ENCODE results near the gene PMFBP1.

The PMFBP1 gene

DNA sequence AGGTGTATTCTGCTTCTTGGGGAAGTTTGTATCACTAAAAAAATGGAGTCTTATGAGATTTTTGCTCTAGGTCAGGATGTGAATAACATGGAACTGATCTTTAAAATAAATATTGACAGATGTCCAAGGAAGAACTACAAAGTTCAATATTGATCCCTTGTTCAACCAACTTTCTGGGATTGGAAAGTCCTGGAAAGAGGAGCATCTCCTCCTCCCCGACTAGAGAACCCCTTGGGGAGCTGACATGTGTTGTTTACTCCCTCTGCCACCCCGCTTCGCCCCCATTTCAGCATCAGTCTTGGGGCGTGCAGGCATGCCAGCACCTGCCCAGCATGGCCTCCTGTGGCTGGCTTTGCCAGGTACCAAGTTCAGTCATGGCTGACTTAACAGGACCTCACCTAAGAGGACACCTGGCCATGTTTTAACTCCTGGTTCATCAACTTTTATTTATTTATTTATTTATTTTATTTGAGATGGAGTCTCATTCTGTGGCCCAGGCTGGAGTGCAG lies 33.8 kb downstream of the PMFBP1 start:
- in situ Hi-C loops (cut with HindIII; ENCODE audit: low sequenced_read_pairs) = no loop called here

DNA sequence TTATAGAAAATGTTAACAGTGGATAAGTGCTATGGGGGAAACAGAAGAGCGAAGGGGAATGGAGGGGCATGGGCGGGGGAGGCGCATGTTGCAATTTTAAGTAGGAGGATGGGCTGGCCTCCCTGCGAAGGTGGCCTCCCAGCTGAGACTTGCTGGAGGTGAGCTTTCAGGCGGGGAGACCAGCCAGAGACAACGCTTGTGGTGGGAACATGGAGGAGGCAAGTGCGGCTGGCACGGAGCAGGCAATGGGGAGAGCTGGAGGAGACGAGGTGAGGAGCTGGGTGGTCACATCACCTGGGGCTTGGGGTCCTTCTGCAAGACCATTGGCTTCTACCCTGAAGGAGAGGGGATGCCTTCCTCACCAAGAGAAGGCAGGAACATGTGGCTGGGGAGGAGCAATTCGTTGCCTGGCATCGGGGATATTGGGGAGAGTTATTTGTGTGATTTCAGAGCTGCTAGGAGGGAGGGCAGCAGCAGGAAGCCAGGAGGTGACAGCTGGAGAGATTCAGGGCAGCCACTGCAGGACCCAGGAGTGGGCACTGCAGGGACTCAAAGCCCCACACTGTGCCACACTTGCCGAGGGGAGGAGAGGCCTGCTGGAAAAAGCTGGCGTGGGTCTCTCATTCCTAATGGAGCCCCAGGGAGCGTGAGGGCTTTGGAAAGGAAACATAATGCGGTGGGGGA lies 34.4 kb downstream of the PMFBP1 start:
- in situ Hi-C loops (cut with HindIII; ENCODE audit: low sequenced_read_pairs) = no loop called here

DNA sequence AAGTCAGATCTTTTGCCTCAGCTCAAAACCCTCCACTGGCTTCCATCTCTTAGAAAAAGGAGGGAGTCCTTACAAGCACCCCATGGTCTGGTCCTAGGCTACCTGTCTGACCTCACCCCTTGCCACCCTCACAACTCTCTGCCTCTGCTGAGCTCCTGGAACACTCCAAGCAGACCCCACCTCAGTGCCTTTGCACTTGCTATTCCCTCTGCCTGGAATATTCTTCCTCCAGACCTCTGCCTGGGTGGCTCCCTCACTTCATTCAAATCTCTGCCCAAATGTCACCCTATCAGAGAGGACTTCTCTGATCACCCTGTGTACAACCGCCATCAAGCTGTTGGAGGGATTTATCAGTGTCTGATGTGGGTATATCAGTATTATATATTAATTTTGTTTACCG lies 37.4 kb downstream of the PMFBP1 start:
- in situ Hi-C loops (cut with HindIII; ENCODE audit: low sequenced_read_pairs) = no loop called here

DNA sequence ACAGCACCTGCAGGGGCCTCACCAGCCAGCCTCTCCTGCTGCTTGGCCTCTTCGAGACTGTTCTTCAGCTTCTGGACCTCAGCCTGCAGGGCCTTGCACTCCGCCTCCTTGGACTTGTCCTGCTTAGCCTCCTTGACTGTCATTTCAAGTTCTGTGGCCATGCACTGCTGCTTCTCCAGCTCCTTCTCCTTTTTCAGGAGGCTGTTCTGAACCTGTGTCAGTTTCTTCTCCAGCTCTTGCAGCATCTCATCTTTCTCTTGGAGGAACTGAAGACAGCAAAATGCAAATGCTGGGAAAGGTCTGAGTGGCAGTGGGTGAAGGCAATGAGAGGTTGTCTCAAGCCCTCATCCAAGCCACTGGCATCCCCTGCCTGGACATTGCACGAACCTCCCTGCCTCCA lies 39.2 kb downstream of the PMFBP1 start:
- in situ Hi-C loops (cut with HindIII; ENCODE audit: low sequenced_read_pairs) = no loop called here

DNA sequence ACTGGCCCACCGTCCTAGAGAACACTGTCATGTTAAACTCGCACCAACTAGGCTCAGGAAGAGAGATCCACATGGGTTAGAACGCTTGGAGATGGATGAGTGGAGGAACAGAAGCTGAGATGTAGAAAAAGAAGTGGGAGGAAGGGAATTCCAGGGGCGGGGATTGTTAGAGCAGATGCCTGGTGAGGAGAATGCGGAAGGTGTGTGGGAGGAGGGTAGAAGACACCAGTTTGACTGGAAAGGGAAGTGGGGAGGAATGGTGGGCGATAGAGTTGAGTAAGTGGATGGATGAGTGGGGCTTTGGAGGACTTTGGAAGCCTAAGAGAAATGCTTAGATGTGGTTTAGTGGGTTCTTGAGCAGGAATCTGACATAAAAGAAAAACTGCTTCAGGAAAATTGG lies 40.9 kb downstream of the PMFBP1 start:
- in situ Hi-C loops (cut with HindIII; ENCODE audit: low sequenced_read_pairs) = no loop called here

DNA sequence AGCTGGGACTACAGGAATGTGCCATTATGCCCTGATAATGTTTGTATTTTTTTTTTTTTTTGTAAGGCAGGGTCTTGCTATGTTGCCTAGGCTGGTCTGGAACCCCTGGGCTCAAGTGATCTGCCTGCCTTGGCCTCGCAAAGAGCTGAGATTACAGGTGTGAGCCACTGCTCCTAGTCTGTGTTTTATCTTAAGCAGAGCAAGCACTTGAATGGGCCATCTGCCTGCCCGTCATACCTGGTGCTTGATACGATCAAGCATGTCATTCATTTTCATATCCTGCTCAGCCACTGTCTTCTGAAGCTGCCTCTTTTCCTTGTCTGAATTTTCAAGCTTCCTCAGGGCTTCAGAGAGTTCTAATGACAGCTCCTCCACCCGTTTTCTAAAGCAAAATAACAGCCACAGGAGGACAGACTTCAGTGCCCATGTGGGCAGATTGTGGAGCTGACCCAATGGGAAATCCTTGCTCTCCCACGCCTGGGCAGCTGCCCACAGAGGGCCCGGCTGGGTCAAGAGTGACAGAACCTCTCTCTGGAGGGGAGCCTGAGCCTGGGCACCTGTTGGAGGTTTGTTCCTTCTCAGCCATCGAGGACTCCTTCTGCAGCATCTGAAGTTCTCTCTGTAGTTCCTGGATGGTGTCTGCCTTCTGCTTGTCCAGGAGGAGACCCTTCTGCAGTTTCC lies 41.8 kb downstream of the PMFBP1 start:
- in situ Hi-C loops (cut with HindIII; ENCODE audit: low sequenced_read_pairs) = no loop called here

DNA sequence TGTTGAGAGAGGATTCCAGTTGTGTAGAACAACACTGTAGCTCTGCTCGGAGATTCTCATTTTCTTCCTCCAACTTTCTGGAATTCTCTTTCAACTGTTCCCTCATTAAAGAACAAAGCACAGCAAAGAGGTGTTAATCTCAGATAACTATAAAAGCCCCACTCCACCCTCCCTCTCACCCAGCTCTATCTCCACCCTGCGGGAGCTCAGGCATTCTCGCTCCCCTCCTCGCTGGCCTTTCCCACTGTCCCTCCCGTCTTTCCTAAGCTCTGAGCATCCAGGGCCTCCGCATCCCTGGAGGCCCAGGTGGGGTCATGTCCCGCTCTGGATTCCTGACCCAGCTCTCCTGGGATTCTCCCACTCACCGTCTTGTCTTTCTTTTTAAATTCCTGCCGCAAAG lies 43.3 kb downstream of the PMFBP1 start:
- in situ Hi-C loops (cut with HindIII; ENCODE audit: low sequenced_read_pairs) = no loop called here

DNA sequence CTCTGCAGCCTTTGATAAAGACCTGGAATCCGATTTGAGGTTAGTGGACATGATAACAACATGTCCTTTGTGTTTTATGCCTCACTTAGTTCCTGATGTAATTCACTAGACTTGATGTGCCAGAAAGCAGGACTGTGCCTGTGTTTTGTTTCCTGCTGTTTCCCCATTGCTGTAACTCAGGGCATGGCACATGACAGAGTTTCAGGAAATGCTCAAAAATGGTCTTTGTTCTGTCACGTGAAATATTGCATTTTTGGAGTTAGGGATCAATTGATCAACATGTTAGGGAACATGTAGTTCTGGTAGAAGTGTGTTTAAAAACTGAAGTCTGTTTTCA lies 45.6 kb downstream of the PMFBP1 start:
- in situ Hi-C loops (cut with HindIII; ENCODE audit: low sequenced_read_pairs) = no loop called here

DNA sequence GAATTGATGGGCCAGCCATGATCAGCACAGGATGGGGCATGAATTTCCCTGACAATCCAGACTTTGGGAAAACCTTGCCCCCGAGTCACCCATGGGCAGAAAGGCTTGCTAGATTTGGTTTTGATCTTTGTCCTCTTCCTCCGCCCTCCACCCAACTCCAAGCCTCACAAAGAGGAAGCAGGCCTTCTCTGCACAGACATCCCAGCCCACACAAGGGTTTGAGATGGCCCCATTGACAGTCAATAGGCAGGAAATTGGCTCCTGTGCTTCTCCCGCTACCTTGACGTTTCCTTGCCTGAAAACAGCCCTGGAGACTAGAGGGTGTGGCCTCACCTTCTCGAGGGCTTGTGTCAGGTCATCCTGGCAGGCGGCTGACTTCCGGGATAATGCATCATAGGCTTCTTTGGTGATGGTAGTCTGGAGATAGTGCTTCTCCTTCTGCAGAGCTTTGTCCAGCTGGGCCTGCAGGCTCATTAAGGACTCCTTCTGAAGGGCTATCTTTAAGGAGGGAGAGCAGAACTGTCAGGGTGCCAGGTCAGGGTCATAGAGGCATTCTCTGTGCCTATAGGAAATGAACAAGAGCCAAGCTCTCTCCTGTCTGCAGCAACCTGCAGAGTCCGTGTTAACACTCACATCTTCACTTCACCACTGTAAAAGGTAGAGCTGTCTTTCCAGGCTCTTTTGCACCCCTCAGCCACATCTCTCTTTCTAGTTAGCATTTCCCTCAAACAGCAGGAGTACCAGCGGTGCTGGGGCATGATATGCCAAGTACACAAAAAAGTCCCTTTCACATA lies 46.1 kb downstream of the PMFBP1 start:
- in situ Hi-C loops (cut with HindIII; ENCODE audit: low sequenced_read_pairs) = no loop called here

DNA sequence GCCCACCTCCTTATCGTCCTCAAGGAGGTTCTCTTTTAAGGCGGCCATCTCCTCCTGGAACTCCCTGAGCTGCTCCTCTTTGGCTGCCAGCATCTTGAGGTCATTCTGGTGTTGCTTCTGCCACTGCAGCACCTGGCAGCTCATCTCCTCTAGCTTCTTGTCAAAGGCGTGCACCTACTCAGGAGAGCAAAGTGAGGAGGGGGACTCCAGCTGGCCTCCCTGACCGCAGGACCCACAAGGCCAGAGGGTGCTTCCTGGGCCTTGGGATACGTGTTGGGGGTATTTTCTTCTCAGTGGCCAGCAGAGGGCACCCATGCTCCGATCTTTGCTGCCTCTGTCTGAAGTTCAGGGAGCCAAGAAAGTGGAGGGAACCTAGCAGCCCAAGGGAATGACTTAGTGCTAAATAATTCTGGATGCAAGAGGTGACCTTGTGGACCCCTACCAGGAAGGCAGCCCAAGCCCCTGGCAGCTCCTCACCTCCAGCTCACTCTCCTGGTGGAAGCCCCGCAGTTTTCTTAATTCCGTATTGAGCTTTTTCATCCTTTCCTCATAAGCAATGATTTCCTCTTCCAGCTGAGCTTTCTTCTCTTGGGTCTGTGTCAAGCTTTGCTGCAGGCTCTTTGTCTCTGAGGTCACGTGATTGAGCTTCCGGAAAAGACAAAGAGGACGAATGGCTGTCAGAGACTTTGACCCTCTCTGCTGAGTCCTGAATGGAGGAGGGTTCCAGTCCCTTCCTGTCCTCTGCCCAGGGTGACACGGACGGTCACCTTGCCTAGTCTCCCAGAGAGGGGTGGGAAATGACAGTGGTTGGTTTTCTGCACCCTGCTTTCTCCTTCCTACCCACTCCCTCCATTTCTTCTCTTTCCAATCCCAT lies 47.0 kb downstream of the PMFBP1 start:
- in situ Hi-C loops (cut with HindIII; ENCODE audit: low sequenced_read_pairs) = no loop called here

DNA sequence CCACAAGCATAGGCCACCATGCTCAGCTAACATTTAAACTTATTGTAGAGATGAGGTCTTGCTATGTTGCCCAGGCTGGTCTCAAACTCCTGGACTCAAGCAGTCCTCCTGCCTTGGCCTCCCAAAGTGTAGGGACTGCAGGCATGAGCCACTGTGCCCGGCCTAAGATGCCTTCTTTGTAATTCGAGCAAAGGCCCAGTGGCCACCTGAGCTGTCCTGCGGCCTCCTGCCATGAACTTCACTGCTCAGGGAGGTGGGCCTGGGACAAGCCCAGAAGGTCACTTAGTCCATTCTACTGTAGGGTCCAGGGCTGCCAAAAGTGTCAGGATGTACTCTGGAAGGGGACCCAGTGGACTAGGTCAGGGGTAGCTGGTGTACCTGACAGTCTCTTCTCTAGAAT lies 47.8 kb downstream of the PMFBP1 start:
- in situ Hi-C loops (cut with HindIII; ENCODE audit: low sequenced_read_pairs) = no loop called here

DNA sequence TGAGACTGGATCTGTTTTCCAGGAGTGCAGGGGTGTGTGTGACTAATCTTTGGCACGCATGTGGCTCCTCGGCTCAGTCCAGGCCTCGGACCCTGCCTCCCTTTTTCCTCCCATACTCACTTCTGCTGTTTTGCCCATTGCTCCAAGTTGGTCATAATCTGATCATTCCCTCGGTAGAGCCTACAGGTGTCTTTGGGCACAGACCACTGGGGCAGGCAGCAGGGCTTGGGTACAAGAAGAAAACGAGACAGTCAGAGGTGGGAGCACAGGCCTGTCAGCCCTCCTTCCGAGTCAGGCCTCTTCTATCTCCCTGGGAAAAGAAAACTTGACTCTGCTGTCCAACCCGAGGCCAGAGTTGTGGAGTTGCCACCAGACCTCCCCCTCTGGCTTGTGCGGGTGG lies 48.5 kb downstream of the PMFBP1 start:
- in situ Hi-C loops (cut with HindIII; ENCODE audit: low sequenced_read_pairs) = no loop called here

DNA sequence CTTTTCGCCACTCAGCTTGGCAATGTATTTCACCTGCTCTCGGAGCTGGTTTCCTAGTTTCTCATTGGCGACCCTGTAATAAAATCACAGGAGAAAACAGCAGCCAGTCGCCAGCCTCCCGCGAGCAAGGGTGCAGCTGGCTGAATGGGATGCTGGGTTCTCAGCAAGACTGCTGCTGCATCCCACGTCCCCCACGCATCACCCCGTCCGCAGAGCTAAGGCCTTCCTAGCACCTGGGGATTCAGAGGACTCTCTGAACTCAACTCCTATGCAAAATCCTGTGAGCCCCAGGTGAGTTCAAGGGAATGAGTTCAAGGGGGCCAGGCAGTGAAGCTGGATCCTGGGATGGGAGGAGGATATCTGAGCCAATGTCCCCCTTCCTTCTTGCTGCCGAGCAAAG lies 49.0 kb downstream of the PMFBP1 start:
- in situ Hi-C loops (cut with HindIII; ENCODE audit: low sequenced_read_pairs) = no loop called here

DNA sequence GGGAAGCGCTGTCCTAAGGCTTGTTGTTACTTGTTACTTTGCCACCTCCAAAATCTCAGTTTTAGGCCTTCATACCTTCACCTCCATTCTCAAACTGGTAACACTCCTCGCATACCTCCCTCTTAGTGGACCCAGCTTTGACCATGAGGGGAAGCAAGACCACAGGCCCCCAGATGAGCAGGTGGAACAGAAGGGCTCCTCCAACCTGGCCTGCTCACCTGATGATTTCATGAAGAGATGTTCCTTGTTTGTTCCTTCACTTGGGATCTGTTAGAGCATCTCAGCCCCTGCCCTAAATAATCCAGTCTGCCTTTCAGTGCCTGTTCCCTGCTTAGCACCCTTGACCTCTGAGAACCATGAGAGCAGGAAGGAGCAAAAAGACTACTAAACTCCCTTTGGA lies 49.6 kb downstream of the PMFBP1 start:
- in situ Hi-C loops (cut with HindIII; ENCODE audit: low sequenced_read_pairs) = no loop called here

DNA sequence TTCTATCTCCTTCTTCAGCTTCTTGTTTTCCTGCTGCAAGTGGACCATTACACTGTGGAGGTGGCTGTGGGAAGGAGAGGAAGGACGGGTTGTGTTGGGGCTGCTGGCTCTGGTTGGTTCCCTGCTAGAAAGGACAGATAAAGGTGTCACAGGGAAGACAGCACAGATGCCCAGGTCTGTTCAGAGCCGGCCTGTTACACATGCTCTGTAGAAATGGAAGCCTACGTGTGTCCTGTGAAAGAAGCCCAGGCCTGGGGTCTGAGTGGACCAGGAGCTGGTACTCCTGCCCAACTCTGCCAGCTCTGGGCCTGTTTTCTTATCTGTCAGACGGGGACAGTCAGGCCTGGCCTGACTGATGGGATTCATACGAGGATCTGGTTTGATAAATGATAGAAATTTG lies 51.9 kb downstream of the PMFBP1 start:
- in situ Hi-C loops (cut with HindIII; ENCODE audit: low sequenced_read_pairs) = no loop called here

DNA sequence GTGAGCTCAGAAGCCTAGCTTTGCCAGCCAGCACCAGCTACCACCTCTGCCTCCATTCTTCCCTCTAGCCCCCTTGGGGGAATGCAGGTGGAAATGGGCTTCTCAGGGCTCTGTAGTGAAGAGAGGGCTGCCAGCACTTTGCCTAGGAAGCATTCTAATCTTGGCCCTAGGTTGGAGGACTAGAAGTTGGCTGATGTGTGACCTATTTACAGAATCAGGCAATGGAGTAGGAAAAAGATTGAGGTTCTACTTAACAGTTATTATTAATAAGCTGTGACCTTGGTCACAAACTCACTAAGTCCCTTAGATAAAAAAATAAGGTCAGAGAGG lies 58.4 kb downstream of the PMFBP1 start:
- in situ Hi-C loops (cut with HindIII; ENCODE audit: low sequenced_read_pairs) = no loop called here

DNA sequence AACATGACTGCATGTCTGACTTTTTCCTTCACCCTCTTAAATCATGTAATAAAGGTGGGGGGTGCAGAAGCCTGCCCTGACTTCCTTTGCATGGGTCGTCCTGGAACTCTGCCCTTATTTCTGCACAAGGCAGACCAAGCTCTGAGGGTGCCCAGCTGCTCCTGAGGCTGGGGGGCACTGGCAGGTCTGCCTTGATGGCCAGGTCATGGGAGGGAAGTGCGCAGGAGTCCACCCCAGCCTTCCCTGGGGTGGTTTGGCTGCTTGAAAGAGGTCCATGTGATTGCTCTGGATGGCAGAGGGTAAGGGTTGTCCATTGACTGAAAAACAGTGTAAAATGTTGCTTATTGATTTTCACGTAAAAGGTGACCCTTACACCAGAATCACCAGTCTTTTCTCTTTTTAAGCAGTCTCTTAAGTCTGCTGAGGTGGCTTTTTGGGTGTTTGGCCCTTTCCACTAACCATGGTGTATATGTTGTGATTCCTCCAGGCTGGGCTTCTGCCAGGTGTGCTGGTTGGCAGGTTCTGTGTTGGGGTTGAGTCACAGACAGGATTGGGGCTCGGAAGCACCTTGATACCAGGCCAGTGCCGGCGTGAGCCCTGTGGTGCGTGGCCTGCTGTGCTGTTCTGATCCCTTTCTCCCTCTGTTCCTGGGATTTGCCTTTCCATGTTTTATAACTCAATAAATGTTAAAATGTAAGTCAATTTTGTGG lies 58.9 kb downstream of the PMFBP1 start:
- in situ Hi-C loops (cut with HindIII; ENCODE audit: low sequenced_read_pairs) = no loop called here

DNA sequence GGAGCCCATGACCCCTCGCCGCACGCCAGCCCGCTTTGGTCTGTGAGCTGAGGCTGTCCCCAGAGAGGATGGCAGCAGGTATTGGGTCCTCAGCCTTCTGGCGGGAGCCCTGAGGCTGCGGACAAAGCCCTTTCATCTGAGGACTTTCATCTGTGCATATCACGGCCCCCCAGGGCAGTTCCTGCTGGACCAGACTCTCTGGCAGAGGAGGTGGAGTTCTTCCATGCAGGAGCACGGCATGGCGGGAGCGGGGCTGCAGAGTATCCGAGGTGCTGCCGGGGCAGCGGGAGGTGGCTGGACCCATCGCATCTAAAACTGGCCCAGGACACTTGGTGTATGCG lies 59.5 kb downstream of the PMFBP1 start:
- in situ Hi-C loops (cut with HindIII; ENCODE audit: low sequenced_read_pairs) = no loop called here

DNA sequence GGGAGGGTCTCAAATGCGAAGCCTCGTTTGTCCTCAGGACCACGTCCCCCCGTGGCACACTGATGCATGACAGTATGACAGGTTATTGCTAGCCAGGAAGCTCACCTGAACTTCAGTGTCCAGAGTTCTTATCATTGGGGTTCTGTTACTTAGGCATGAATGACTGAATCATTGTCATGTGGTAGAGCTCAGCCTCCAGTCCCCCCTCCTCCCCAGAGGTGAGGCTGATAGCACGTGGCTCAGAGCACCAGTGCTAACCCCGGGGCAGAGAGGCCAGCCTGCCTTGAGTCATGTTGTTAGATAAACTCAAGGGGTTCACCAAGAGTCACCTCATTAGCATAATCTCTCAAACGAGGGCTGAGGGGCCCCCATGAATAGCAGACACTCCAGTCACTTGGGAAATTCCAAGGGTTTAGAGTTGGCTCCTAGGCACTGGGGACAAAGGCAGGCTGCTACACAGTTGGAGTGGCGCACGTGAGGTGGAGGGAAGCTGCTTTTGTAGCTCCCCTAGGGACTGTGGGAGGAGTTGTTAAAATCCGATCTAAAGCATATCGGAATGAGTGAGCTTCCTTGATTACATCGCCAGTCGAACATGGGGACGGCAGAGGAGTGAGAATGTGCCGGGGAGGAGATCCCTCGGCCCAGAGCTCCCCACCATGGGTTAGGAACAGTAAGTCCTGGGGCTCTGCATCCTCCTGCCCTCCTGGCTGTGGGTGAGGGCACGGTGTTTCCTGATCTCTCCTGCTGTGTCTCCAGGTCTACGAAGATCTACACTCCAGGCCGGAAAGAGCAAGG lies 60.1 kb downstream of the PMFBP1 start:
- in situ Hi-C loops (cut with HindIII; ENCODE audit: low sequenced_read_pairs) = no loop called here
